ENCODE results near the gene GAL3ST3.
"Not testable (repeated sequence)": the region's sequence is repeated elsewhere in the genome, so short reads cannot be mapped to it uniquely, and the experiment has no call there.

Gene GAL3ST3

GRCh38 chr11:66048547-66049323 lies at the start of gene GAL3ST3:
Gene GAL3ST3 (minus strand): TSS chr11:66049161. CDS start chr11:66045415, 3,746 bp downstream.
- peak; percentile 25 to 33 for DNase-seq

- DNase-seq, result not testable (repeated sequence)
Measured at GRCh38 chr11:66092125-66092524, 43.2 kb upstream of the GAL3ST3 start.

GRCh38 chr11:66090288-66090687 lies 41.3 kb upstream of the GAL3ST3 start:
- DNase-seq, result no peak

- DNase-seq, result no peak
Measured at GRCh38 chr11:66089067-66089466, 40.1 kb upstream of the GAL3ST3 start.

GRCh38 chr11:66087148-66087908 lies 38.4 kb upstream of the GAL3ST3 start:
- DNase-seq, result no peak

GRCh38 chr11:66084821-66085475 lies 36.0 kb upstream of the GAL3ST3 start:
- DNase-seq, result no peak

- DNase-seq, result no peak
Measured at GRCh38 chr11:66083767-66084166, 34.8 kb upstream of the GAL3ST3 start.

- DNase-seq, result no peak
Measured at GRCh38 chr11:66082946-66083698, 34.2 kb upstream of the GAL3ST3 start.

- DNase-seq, result no peak
Measured at GRCh38 chr11:66081505-66081904, 32.5 kb upstream of the GAL3ST3 start.

GRCh38 chr11:66080055-66080817 lies 31.3 kb upstream of the GAL3ST3 start:
- no peak for DNase-seq

- DNase-seq, result not testable (repeated sequence)
Measured at GRCh38 chr11:66078949-66079348, 30.0 kb upstream of the GAL3ST3 start.

- no peak for DNase-seq
Measured at GRCh38 chr11:66077927-66078326, 29.0 kb upstream of the GAL3ST3 start.

GRCh38 chr11:66076561-66076960 lies 27.6 kb upstream of the GAL3ST3 start:
- DNase-seq, result no peak

- no peak for DNase-seq
Measured at GRCh38 chr11:66075273-66075672, 26.3 kb upstream of the GAL3ST3 start.

- no peak for DNase-seq
Measured at GRCh38 chr11:66073669-66074068, 24.7 kb upstream of the GAL3ST3 start.

- no peak for DNase-seq
Measured at GRCh38 chr11:66072518-66072917, 23.6 kb upstream of the GAL3ST3 start.

- DNase-seq, result no peak
Measured at GRCh38 chr11:66072081-66072480, 23.1 kb upstream of the GAL3ST3 start.

- no peak for DNase-seq
Measured at GRCh38 chr11:66071381-66071801, 22.4 kb upstream of the GAL3ST3 start.

GRCh38 chr11:66070604-66071380 lies 21.8 kb upstream of the GAL3ST3 start:
- DNase-seq, result no peak

- DNase-seq, result peak in 1 of 2 experiments; percentile 45
Measured at GRCh38 chr11:66069715-66070603, 21.0 kb upstream of the GAL3ST3 start, which contains the start of gene PACS1. Gene PACS1 (plus strand): TSS chr11:66070272. CDS start chr11:66070487, 215 bp downstream.
